ENCODE measurements around the gene SMKR1.
"Not testable (repeated sequence)": the region's sequence is repeated elsewhere in the genome, so short reads cannot be mapped to it uniquely, and the experiment has no call there.

The SMKR1 gene

DNA sequence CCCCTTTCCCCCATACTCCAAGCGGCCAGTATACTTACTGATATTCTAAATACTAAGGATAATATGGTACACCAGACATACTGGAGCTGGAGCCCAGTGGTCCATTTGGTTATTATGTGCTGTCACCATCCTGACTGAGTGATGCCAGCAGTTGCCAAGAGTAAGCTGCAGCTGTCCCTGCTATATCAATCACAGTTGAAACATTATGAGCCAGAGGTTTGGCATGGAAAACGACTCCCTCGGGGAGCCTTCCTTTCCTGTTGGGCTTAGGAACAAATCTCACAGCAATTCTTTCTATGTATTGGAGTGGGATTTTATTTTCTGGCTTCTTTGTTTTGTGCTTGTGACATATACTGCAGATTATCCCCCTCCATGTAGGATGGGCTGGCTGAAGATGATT, 35.5 kb upstream of the SMKR1 start:
- no peaks in the 10 kb centered on the region for H3K27me3 ChIP-seq (ENCODE audit: insufficient read depth, low read length)
- H3K36me3 ChIP-seq (ENCODE audit: insufficient read depth, low read depth, low read length), result peaks cover 64% of the 10 kb centered on the region
- H3K27ac ChIP-seq (ENCODE audit: low read length), result no peak overlapping the region
- H3K4me1 ChIP-seq (ENCODE audit: insufficient read depth, low read length), result peaks cover 15% of the 10 kb centered on the region
- no peak overlapping the region for H3K9ac ChIP-seq (ENCODE audit: low read depth, low read length)
- H3K9me3 ChIP-seq (ENCODE audit: insufficient read depth, low read depth, low read length), result no peaks in the 10 kb centered on the region
- no peak overlapping the region for H3K4me3 ChIP-seq (ENCODE audit: low read length)

DNA sequence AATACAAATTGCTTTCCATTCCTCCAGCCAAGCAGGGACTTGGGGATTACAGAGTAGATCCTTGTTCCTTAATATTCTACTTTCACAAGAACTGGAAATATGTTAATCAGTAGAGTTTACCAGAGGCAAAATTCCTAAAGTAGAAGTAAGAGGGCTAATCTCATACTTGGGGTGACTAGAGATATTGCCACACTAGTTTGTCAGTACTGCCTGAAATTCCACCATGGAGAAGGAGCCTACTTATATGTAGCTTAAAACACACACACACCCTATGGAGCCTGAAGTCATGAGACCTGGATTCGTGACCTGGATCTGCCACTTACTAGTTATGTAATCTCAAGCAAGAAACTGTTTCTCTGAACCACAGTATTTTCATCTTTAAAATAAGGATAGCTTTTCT, 34.2 kb upstream of the SMKR1 start:
- H3K9ac ChIP-seq (ENCODE audit: low read depth, low read length), result no peak overlapping the region
- H3K36me3 ChIP-seq (ENCODE audit: insufficient read depth, low read depth, low read length), result peaks cover 51% of the 10 kb centered on the region
- peaks cover 15% of the 10 kb centered on the region for H3K4me1 ChIP-seq (ENCODE audit: insufficient read depth, low read length)
- no peaks in the 10 kb centered on the region for H3K9me3 ChIP-seq (ENCODE audit: insufficient read depth, low read depth, low read length)
- H3K27ac ChIP-seq (ENCODE audit: low read length), result no peak overlapping the region
- no peak overlapping the region for H3K4me3 ChIP-seq (ENCODE audit: low read length)
- no peaks in the 10 kb centered on the region for H3K27me3 ChIP-seq (ENCODE audit: insufficient read depth, low read length)

DNA sequence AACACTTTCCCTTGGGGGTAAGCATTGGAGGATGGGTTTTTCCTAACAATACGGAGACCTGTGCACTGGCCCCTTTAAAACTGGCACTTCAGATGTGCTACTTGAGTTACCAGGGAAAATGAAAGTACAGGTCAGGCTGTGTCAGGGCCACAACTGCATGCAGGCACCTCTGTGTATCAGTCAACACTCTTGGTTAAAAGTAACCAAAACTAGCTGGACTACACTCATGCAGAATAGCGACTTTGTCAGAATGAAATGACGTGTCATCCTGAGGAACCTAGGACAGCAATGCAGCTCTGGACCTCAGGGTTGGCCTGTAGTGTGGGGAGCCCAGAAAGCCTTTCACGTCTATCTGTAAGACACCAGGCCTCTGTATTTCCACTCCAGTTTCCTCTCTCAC, 33.8 kb upstream of the SMKR1 start:
- no peak overlapping the region for H3K9ac ChIP-seq (ENCODE audit: low read depth, low read length)

DNA sequence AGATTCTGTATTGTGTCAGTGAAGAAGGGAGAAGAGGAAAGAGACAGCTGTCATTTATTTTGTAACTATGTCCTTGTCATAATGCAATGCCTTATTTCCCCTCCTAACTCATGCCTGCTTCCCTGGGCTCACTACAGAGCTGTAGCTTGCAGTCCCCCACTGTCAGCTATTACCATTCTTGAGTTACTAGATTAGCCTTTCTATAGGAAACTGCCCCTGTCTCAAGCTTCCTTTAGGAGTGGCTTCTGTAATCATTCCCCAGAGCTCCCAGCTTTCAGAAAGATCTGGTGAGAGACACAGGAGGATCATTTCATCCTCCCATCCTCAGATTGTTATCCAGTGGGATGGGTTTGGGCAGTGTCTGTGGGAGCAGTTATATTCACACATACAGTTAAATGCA, 32.4 kb upstream of the SMKR1 start:
- Histone ChIP-seq H3K27ac (ENCODE audit: low read length) (no peak overlapping the region), H3K4me1 (ENCODE audit: insufficient read depth, low read length) (peaks cover 15% of the 10 kb centered on the region), H3K27me3 (ENCODE audit: insufficient read depth, low read length) (no peaks in the 10 kb centered on the region), H3K9ac (ENCODE audit: low read depth, low read length) (no peak overlapping the region), H3K9me3 (ENCODE audit: insufficient read depth, low read depth, low read length) (no peaks in the 10 kb centered on the region), H3K36me3 (ENCODE audit: insufficient read depth, low read depth, low read length) (peaks cover 39% of the 10 kb centered on the region), H3K4me3 (ENCODE audit: low read length) (no peak overlapping the region)

More for the DNA sequence above, 33.8 kb upstream of the SMKR1 start:
- Histone ChIP-seq H3K27me3 (ENCODE audit: insufficient read depth, low read length) (no peaks in the 10 kb centered on the region), H3K36me3 (ENCODE audit: insufficient read depth, low read depth, low read length) (peaks cover 46% of the 10 kb centered on the region), H3K4me1 (ENCODE audit: insufficient read depth, low read length) (peaks cover 15% of the 10 kb centered on the region), H3K27ac (ENCODE audit: low read length) (no peak overlapping the region), H3K9me3 (ENCODE audit: insufficient read depth, low read depth, low read length) (no peaks in the 10 kb centered on the region), H3K4me3 (ENCODE audit: low read length) (no peak overlapping the region)

GRCh38 chr7:129470411-129470810, 31.9 kb upstream of the SMKR1 start:
- H3K4me1 ChIP-seq (ENCODE audit: insufficient read depth, low read length), result peaks cover 15% of the 10 kb centered on the region

GRCh38 chr7:129471402-129471827, 30.9 kb upstream of the SMKR1 start:
- H3K4me3 ChIP-seq (ENCODE audit: low read length), result no peak overlapping the region
- H3K36me3 ChIP-seq (ENCODE audit: insufficient read depth, low read depth, low read length), result peaks cover 26% of the 10 kb centered on the region
- H3K9ac ChIP-seq (ENCODE audit: low read depth, low read length), result no peak overlapping the region
- H3K27ac ChIP-seq (ENCODE audit: low read length), result no peak overlapping the region
- H3K9me3 ChIP-seq (ENCODE audit: insufficient read depth, low read depth, low read length), result no peaks in the 10 kb centered on the region
- no peaks in the 10 kb centered on the region for H3K27me3 ChIP-seq (ENCODE audit: insufficient read depth, low read length)
- peaks cover 15% of the 10 kb centered on the region for H3K4me1 ChIP-seq (ENCODE audit: insufficient read depth, low read length)

More at GRCh38 chr7:129470411-129470810, 31.9 kb upstream of the SMKR1 start:
- no peak overlapping the region for H3K9ac ChIP-seq (ENCODE audit: low read depth, low read length)
- no peak overlapping the region for H3K27ac ChIP-seq (ENCODE audit: low read length)
- H3K36me3 ChIP-seq (ENCODE audit: insufficient read depth, low read depth, low read length), result peaks cover 36% of the 10 kb centered on the region
- H3K9me3 ChIP-seq (ENCODE audit: insufficient read depth, low read depth, low read length), result no peaks in the 10 kb centered on the region
- no peak overlapping the region for H3K4me3 ChIP-seq (ENCODE audit: low read length)
- H3K27me3 ChIP-seq (ENCODE audit: insufficient read depth, low read length), result no peaks in the 10 kb centered on the region

- H3K9me3 ChIP-seq (ENCODE audit: insufficient read depth, low read depth, low read length); H3K27me3 ChIP-seq (ENCODE audit: insufficient read depth, low read length); H3K27ac ChIP-seq (ENCODE audit: low read length); H3K9ac ChIP-seq (ENCODE audit: low read depth, low read length); H3K4me1 ChIP-seq (ENCODE audit: insufficient read depth, low read length); H3K4me3 ChIP-seq (ENCODE audit: low read length): not testable (repeated sequence)
- H3K36me3 ChIP-seq (ENCODE audit: insufficient read depth, low read depth, low read length), result peaks cover 13% of the 10 kb centered on the region
Measured at GRCh38 chr7:129475931-129476330, 26.4 kb upstream of the SMKR1 start.

GRCh38 chr7:129476398-129476797, 25.9 kb upstream of the SMKR1 start:
- H3K36me3 ChIP-seq (ENCODE audit: insufficient read depth, low read depth, low read length), result peaks cover 13% of the 10 kb centered on the region
- H3K9ac ChIP-seq (ENCODE audit: low read depth, low read length); H3K27me3 ChIP-seq (ENCODE audit: insufficient read depth, low read length); H3K9me3 ChIP-seq (ENCODE audit: insufficient read depth, low read depth, low read length); H3K4me3 ChIP-seq (ENCODE audit: low read length); H3K4me1 ChIP-seq (ENCODE audit: insufficient read depth, low read length); H3K27ac ChIP-seq (ENCODE audit: low read length): not testable (repeated sequence)

DNA sequence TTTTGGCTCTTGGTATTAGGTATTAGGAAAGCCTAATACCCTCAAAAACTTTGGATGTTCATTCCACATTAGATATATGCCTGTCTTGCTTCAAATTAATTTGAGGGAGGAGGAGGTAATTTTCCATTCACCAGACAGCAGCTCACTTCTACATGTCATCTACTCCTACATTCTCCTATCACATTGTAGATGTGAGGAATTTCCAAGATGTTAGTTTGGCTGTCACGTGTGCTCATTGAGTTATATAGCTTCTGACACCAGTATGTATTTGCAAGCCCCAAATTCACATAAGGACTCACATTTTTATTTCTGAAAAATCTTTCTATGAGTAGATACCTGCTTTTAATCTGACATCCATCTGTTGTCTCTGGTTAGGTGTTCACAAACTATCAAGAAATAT, 22.5 kb upstream of the SMKR1 start:
- H3K27ac ChIP-seq (ENCODE audit: low read length), result no peak overlapping the region
- peaks cover 10% of the 10 kb centered on the region for H3K36me3 ChIP-seq (ENCODE audit: insufficient read depth, low read depth, low read length)
- H3K9me3 ChIP-seq (ENCODE audit: insufficient read depth, low read depth, low read length), result no peaks in the 10 kb centered on the region
- H3K4me3 ChIP-seq (ENCODE audit: low read length), result no peak overlapping the region
- no peaks in the 10 kb centered on the region for H3K27me3 ChIP-seq (ENCODE audit: insufficient read depth, low read length)
- no peaks in the 10 kb centered on the region for H3K4me1 ChIP-seq (ENCODE audit: insufficient read depth, low read length)
- H3K9ac ChIP-seq (ENCODE audit: low read depth, low read length), result no peak overlapping the region

DNA sequence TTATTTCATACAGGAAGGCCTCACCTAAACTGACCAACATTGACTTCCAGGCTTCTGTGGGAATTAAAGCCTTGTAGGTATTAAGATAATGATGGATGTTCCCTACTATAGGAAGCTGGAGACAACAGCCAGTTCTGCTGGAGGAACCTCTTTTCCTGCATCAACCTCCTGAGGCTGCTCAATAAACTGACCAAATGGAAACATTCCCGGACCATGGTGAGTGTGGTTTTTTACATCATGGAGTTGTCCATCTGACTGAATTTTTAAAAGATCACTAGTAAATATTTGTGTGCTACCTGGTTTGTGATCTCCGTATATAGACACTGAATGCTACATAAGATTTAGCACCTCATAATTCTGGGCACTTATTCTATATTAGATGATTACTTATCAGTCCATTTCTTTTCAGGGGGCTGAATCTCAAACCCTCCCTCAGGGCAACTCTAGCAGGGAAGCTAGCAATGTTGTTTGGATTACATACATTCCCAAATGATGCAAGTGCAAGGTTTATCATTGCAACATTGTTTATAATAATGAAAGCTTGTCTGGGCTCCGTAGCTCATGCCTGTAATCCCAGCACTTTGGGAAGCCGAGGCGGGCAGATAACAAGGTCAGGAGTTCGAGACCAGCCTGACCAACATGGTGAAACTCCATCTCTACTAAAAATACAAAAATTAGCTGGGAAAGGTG, 21.5 kb upstream of the SMKR1 start:
- no peaks in the 10 kb centered on the region for H3K4me1 ChIP-seq (ENCODE audit: insufficient read depth, low read length)
- no peak overlapping the region for H3K9ac ChIP-seq (ENCODE audit: low read depth, low read length)
- H3K27ac ChIP-seq (ENCODE audit: low read length), result no peak overlapping the region
- H3K4me3 ChIP-seq (ENCODE audit: low read length), result no peak overlapping the region
- peaks cover 12% of the 10 kb centered on the region for H3K36me3 ChIP-seq (ENCODE audit: insufficient read depth, low read depth, low read length)
- H3K27me3 ChIP-seq (ENCODE audit: insufficient read depth, low read length), result no peaks in the 10 kb centered on the region
- H3K9me3 ChIP-seq (ENCODE audit: insufficient read depth, low read depth, low read length), result no peaks in the 10 kb centered on the region

GRCh38 chr7:129481376-129481775, 21.0 kb upstream of the SMKR1 start:
- H3K27ac ChIP-seq (ENCODE audit: low read length); H3K27me3 ChIP-seq (ENCODE audit: insufficient read depth, low read length); H3K9me3 ChIP-seq (ENCODE audit: insufficient read depth, low read depth, low read length); H3K4me3 ChIP-seq (ENCODE audit: low read length); H3K4me1 ChIP-seq (ENCODE audit: insufficient read depth, low read length); H3K9ac ChIP-seq (ENCODE audit: low read depth, low read length): not testable (repeated sequence)
- peaks cover 16% of the 10 kb centered on the region for H3K36me3 ChIP-seq (ENCODE audit: insufficient read depth, low read depth, low read length)

- peaks cover 18% of the 10 kb centered on the region for H3K36me3 ChIP-seq (ENCODE audit: insufficient read depth, low read depth, low read length)
- H3K9ac ChIP-seq (ENCODE audit: low read depth, low read length), result no peak overlapping the region
Measured at GRCh38 chr7:129482781-129483180, 19.6 kb upstream of the SMKR1 start.

More at GRCh38 chr7:129482781-129483180, 19.6 kb upstream of the SMKR1 start:
- Histone ChIP-seq H3K27me3 (ENCODE audit: insufficient read depth, low read length) (no peaks in the 10 kb centered on the region), H3K4me1 (ENCODE audit: insufficient read depth, low read length) (no peaks in the 10 kb centered on the region), H3K27ac (ENCODE audit: low read length) (no peak overlapping the region), H3K4me3 (ENCODE audit: low read length) (no peak overlapping the region), H3K9me3 (ENCODE audit: insufficient read depth, low read depth, low read length) (no peaks in the 10 kb centered on the region)
